ENCODE data around the gene BRINP3. TPM values are rescaled to one million over a fixed set of nuclear protein-coding genes. Genes with fewer than 3 reads are reported as not detected.
"Not testable (repeated sequence)": the region's sequence is repeated elsewhere in the genome, so short reads cannot be mapped to it uniquely, and the experiment has no call there.

The BRINP3 gene
- total RNA-seq, 3 donors from 2014 or later (not counting 1 experiment from before 2014, with no cell fraction given): not detected

DNA sequence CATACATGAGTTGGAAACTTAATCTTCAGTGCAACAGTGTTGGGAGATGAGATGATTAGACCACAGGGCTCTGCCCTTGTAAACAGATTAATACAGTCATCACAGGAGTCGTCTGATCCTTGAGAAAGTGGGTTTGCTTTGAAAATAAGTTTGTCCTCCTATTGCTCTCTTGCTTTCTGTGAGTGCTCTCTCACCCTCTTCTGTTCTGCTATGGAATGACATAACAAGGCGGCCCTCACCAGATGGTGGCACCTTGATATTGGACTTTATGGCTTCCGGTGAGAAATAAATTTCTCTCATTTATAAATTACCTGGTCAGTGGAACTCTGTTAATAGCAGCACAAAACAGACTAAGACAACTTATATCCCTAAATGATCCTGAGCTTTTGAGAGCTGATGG lies 353.6 kb downstream of the BRINP3 start:
- Histone ChIP-seq H3K9me3 (ENCODE audit: control insufficient read depth, insufficient read depth, low read length) (no peaks in the 10 kb centered on the region), H3K4me3 (ENCODE audit: low read length) (no peak overlapping the region), H3K36me3 (ENCODE audit: control insufficient read depth, insufficient read depth, low read length) (no peaks in the 10 kb centered on the region), H3K27me3 (ENCODE audit: control insufficient read depth, insufficient read depth, low read length) (no peaks in the 10 kb centered on the region), H3K4me1 (ENCODE audit: control insufficient read depth, insufficient read depth, low read length) (no peaks in the 10 kb centered on the region), H3K27ac (ENCODE audit: low read length) (no peak overlapping the region)
- WGBS (ENCODE audit: insufficient coverage): 77% methylated on average over 3 of the region's 3 CpGs
- H3K27me3 Mint-ChIP-seq (ENCODE audit: low read depth in 2 of 2): no peaks in the 10 kb centered on the region
- ATAC-seq (no peak), DNase-seq (no peak)
- H3K36me3 Mint-ChIP-seq: no peaks in the 10 kb centered on the region
- intact Hi-C loops (cut with micrococcal nuclease): no loop called here
- H3K4me1 Mint-ChIP-seq: no peaks in the 10 kb centered on the region
- TF ChIP-seq, protein P1, sequence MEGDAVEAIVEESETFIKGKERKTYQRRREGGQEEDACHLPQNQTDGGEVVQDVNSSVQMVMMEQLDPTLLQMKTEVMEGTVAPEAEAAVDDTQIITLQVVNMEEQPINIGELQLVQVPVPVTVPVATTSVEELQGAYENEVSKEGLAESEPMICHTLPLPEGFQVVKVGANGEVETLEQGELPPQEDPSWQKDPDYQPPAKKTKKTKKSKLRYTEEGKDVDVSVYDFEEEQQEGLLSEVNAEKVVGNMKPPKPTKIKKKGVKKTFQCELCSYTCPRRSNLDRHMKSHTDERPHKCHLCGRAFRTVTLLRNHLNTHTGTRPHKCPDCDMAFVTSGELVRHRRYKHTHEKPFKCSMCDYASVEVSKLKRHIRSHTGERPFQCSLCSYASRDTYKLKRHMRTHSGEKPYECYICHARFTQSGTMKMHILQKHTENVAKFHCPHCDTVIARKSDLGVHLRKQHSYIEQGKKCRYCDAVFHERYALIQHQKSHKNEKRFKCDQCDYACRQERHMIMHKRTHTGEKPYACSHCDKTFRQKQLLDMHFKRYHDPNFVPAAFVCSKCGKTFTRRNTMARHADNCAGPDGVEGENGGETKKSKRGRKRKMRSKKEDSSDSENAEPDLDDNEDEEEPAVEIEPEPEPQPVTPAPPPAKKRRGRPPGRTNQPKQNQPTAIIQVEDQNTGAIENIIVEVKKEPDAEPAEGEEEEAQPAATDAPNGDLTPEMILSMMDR (IDR thresholded peaks at IDR 0.05): no peak
- H3K27ac Mint-ChIP-seq: no peak overlapping the region
- H3K4me3 Mint-ChIP-seq: no peak overlapping the region
- H3K9me3 Mint-ChIP-seq: peaks cover 7 to 17% of the 10 kb centered on the region in 2 donors

DNA sequence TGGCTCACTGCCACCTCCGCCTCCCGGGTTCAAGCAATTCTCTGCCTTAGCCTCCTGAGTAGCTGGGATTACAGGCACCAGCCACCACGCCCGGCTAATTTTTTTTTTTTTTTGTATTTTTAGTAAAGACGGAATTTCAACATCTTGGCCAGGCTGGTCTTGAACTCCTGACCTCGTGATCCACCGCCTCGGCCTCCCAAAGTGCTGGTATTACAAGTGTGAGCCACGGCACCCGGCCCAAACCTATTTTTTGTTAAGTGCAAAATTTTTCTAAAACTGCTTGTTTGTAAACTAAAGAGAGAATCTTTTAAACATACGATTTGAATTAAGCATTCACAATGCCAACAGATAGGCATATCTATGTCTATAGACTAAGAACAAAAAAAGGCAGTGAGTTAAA lies 357.1 kb downstream of the BRINP3 start:
- WGBS (ENCODE audit: insufficient coverage): 87% methylated on average over 10 of the region's 11 CpGs
- H3K4me3 Mint-ChIP-seq; H3K4me1 ChIP-seq (ENCODE audit: control insufficient read depth, insufficient read depth, low read length); ATAC-seq; DNase-seq; H3K9me3 Mint-ChIP-seq; H3K36me3 Mint-ChIP-seq; H3K4me3 ChIP-seq (ENCODE audit: low read length); H3K27me3 ChIP-seq (ENCODE audit: control insufficient read depth, insufficient read depth, low read length); H3K27me3 Mint-ChIP-seq (ENCODE audit: low read depth in 2 of 2); H3K9me3 ChIP-seq (ENCODE audit: control insufficient read depth, insufficient read depth, low read length); H3K4me1 Mint-ChIP-seq; H3K36me3 ChIP-seq (ENCODE audit: control insufficient read depth, insufficient read depth, low read length); H3K27ac ChIP-seq (ENCODE audit: low read length); intact Hi-C loops (cut with micrococcal nuclease); H3K27ac Mint-ChIP-seq: not testable (repeated sequence)

DNA sequence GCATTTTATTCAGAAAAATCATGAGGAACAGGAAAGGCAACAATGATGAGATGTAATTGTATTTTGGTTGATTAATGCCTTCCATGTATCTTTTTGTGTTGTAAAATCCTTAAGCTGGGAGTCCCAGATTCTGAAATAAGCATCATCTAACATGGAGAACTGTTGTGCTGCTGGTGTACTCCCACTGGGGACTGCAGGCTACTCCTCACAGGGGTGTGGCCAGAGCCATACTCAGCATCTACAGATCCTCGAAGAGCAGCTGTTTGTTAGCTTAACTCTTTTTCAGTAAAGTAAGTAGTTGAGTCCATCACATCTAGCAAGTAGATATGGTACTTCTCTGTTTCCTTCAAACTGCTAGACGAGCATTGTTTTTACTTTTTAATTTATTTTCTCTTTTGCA lies 358.0 kb downstream of the BRINP3 start:
- Mint-ChIP-seq H3K27ac (no peak overlapping the region), H3K4me3 (no peak overlapping the region), H3K4me1 (no peaks in the 10 kb centered on the region), H3K9me3 (peaks cover 9 to 14% of the 10 kb centered on the region in 2 donors), H3K36me3 (no peaks in the 10 kb centered on the region), H3K27me3 (ENCODE audit: low read depth in 2 of 2) (no peaks in the 10 kb centered on the region)
- Histone ChIP-seq H3K9me3 (ENCODE audit: control insufficient read depth, insufficient read depth, low read length) (no peaks in the 10 kb centered on the region), H3K4me1 (ENCODE audit: control insufficient read depth, insufficient read depth, low read length) (no peaks in the 10 kb centered on the region), H3K27ac (ENCODE audit: low read length) (no peak overlapping the region), H3K4me3 (ENCODE audit: low read length) (no peak overlapping the region), H3K27me3 (ENCODE audit: control insufficient read depth, insufficient read depth, low read length) (no peaks in the 10 kb centered on the region), H3K36me3 (ENCODE audit: control insufficient read depth, insufficient read depth, low read length) (no peaks in the 10 kb centered on the region)
- DNase-seq (no peak), ATAC-seq (no peak)
- intact Hi-C loops (cut with micrococcal nuclease): no loop called here
- TF ChIP-seq, protein P1 (IDR thresholded peaks at IDR 0.05): no peak
- 71% methylated on average over 1 of the region's 2 CpGs for WGBS (ENCODE audit: insufficient coverage)

DNA sequence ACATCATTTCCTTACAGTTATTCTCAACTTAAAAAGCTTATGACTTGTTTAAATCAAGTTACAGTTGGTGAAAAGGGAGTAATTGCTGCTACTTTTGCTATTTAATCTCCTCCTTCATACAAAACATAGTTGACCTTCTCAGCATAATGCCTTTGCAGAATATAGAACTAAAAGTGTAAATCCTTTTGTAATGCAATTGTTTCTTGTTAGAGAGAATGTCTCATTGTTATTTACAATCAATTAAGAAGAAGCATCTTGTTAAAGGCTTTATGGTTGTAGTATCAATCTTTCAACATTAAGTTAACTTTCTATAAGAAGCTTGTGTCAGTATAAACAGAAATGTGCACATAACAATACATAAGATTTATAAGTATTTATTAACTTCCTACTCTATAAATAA lies 360.7 kb downstream of the BRINP3 start:
- ATAC-seq (no peak), DNase-seq (no peak)
- Histone ChIP-seq H3K9me3 (ENCODE audit: control insufficient read depth, insufficient read depth, low read length) (no peaks in the 10 kb centered on the region), H3K4me1 (ENCODE audit: control insufficient read depth, insufficient read depth, low read length) (no peaks in the 10 kb centered on the region), H3K27me3 (ENCODE audit: control insufficient read depth, insufficient read depth, low read length) (no peaks in the 10 kb centered on the region), H3K4me3 (ENCODE audit: low read length) (no peak overlapping the region), H3K27ac (ENCODE audit: low read length) (no peak overlapping the region), H3K36me3 (ENCODE audit: control insufficient read depth, insufficient read depth, low read length) (no peaks in the 10 kb centered on the region)
- Mint-ChIP-seq H3K27me3 (ENCODE audit: low read depth in 2 of 2) (no peaks in the 10 kb centered on the region), H3K36me3 (no peaks in the 10 kb centered on the region), H3K9me3 (peaks cover 6 to 19% of the 10 kb centered on the region in 2 donors), H3K27ac (no peak overlapping the region), H3K4me1 (no peaks in the 10 kb centered on the region), H3K4me3 (no peak overlapping the region)
- intact Hi-C loops (cut with micrococcal nuclease): no loop called here
- TF ChIP-seq, protein P1 (IDR thresholded peaks at IDR 0.05): no peak

Data from natural killer cell (primary cell).